ENCODE measurements around the gene RAD51B.

Gene RAD51B

DNA sequence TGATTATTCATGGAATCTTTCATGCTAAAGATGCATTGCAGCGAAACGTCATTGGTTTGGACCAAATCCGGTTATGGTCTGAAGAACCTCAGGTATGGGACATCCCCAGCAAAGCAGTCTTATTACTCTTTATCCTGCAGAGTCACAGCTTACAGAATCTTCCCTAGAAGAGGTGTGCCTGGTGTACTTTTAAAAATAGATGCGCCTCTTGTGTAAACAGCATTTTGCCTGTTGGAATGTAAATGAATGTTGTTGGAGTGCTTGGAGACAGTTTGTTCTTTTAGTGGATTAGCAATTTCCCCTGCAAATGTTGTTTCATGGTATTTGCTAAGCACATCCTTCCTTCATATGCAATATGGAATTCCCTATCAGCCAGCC lies 730.7 kb downstream of the RAD51B start:
- peak; percentile 82 for DNase-seq

DNA sequence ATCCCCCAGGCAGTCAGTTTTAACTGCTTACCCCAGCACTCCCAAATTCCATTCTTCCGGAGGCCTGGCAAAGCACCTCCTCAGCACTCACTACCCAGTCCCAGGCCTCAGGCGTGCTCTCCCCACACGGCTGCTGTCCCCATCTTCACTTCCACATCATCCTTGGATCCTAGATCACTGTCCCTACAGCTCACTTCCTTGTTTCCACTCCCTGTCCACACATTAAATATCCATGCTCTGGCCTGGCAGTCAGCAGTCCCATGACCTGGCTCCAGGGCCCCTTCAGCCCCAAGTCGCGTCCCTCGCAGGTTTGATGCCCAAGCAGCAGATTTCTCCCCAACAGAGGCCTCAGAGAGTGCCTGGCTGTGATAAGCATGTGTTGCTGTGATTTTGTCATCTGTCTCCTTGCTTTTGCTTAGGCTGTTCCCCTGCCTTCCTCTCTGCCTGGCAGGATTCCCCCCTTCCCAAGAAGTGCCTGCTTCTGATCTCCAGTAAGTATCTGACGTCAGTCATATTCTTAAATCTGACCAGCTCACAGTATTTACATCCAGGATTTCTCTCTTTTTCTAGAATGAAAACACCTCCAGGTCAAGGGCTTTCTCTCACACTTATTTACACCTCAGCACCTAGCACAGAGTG lies 731.6 kb downstream of the RAD51B start:
- DNase-seq: no peak

DNA sequence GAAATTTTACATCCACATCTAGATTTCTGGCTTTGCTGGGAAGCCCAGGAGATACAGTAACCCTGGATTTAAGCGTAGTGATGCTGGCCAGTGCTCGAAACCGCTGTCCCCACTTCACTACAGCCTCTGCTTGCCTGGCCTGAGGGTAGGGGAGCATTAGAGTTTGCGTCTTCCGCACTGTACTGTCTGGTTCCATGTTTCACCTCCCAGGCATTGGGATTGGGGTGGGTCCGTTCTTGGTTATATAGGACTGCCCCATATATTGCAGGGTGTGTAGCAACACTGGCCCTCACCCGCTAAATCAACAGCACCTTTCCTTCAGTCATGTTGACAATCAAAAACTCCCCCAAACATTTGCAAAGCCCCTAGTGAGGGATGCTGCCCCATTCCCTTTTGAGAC lies 732.5 kb downstream of the RAD51B start:
- no peak for DNase-seq

DNA sequence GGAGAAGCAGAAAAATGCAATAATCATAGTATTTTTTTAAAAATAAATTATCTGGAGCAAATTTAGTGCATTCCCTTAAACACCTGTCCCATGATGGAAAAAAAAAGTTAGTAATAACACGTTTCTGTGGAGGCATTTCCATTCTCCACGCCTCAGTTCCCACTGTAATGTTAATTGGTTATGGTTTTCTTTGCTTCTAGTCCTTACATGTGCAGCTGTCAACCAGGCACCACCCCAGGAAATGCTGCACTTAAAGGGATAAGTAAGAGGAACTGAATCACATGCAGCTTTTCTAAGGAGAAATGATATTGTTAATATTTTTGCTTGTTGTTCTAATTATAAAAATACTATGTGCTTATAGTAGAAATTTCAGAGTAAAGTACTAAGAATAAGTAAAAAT lies 733.0 kb downstream of the RAD51B start:
- DNase-seq: peak; percentile 59

DNA sequence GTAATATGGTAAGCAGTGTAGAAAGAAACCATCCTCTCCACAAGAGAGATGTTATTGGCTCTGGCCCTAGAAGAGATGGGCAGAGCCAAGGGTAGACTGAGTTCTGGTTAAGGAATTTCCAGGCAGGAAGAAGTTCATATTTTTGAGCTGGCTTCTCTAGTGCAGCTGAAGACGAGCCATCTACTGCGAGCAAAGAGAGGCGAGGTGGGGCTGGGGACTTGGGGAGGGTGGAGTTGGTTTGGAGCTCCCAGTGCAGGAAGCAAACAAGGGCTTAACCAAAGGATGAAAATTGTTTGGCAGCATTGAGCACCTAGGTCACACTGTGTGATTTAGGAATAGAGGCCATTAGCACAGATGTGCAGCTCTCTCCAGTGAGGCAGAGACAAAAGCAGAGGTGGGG lies 733.7 kb downstream of the RAD51B start:
- no peak for DNase-seq

DNA sequence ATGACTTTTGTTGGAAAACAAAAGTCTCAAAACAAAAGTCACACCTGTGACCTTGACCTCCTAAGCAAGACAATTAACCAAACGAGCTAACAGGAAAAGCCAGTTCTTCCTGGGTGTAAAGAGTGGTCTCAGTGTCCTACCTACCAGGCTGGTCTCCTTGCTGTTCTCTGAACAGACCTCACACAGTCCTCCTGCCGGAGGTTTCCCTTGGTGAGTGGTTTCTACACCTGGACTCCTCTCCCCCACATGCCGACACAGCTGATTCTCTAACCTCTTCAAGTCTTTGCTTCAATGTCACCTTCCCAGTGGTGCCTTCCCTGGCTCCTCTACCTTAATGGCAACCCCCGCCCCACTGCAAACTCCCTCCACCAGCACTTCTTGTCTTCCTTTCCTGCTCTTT lies 734.7 kb downstream of the RAD51B start:
- DNase-seq: no peak

DNA sequence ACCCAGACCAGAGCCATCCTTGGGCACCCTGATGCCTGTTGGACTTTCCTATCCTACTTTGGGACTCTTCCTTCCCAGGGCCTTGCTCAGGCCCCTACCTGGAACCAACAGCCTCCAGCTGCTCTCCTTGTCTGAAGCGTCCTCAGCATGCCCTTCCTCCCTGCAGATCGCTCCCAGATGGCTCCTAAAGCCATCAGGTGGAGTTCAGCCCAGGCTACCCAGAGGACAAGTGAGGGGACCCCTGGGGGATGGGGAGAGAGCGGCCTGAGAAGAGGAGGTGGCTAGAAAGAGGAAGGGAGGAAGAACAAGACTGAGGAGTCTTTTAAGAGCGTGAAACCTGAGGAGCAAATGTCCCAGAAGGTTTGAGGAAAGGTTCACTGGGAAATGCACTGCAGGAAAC lies 736.7 kb downstream of the RAD51B start:
- DNase-seq: no peak

DNA sequence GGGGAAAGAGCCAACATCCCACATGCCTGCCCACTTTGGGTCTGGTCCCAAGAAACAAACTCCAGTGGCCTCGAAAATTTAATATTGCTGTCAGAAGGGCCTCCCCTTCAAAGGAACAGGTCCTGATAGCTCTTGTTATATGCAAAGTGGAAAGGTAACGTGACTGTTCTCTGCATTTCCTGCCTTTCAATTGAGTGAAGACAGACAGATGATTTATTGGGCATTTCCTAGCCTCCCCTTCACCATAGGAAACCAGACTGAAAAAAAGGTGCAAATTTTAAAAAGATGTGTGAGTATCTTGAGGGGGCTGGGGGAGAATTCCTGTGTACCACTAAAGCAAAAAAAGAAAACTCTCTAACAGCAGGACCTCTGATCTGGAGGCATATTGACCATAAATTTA lies 738.1 kb downstream of the RAD51B start:
- no peak for DNase-seq

DNA sequence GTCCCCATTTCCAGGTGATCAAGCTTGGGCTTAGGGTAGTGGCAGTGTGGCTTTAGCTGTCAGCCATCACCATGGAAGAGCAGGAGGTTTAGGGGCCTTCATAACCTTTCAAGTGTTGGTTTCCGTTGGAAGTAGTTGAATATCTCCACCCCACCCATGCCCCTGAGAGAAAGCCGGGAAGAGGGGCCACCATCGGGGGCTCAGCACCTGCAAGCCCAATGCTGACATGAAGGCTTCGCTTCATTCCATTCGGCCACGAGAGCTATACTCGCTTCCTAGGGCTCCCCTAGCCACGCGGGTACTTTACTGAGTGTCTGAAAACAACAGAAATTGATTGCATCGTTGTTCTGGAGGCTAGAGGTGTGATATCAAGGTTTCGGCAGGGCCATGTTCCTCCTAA lies 738.5 kb downstream of the RAD51B start:
- DNase-seq: no peak

DNA sequence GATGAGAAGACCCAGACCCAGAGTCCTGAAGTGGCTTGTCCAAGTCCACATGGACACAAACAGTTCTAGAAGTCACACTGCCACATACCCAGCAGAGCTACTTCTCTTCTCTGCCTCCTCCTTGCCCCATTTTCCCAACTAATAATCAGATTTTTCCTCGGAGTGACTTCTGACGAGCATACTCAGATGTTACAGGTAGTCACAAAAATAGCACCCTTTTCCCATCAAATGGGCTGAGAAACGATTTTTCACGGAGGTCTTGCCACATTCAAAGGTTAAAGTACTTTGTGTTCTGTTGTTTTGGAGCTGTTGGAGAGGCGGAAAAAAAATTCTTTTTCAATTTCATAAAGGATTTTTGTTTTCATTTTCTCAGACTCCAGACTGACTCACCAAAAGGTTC lies 740.4 kb downstream of the RAD51B start:
- no peak for DNase-seq

DNA sequence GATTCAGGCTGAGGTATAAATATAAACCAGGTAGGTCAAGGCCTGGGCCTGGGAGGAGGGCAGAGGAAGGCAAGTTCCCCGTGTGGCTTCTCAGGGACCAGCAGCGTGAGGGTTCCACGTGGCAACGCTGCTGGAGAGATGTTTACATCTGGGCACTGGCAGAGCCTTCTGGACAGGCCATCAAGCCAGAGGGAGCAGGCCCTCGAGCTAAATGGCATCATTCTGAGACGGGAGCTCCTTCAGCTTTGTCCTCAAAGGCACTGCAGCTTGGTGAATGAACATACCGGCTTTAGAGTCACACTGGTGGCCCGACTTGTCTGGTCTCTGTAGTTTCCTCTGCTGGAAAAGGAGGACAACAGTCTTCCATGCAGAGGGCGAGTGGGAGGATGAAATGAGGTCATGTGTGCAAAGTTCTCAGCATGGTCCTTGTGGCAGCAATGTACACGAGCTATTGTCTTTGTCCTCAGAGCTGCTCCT lies 742.0 kb downstream of the RAD51B start:
- DNase-seq: no peak

DNA sequence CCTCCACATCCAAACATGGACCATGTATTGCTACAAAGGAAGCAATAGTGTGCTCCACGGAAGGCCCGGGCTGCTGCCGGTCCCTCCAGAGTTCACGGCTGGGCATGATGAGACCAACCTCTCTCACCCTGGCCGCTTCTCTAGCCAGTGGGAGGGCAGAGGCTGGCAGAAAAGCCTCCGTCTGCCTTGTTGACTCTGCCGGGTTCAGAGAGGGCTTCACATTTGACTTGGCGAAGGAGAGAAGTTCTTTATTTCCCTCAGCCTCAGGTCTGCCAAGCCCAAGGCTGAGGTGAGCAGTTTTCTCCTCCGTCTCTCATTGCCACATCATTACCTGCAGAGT lies 743.3 kb downstream of the RAD51B start:
- DNase-seq: no peak

DNA sequence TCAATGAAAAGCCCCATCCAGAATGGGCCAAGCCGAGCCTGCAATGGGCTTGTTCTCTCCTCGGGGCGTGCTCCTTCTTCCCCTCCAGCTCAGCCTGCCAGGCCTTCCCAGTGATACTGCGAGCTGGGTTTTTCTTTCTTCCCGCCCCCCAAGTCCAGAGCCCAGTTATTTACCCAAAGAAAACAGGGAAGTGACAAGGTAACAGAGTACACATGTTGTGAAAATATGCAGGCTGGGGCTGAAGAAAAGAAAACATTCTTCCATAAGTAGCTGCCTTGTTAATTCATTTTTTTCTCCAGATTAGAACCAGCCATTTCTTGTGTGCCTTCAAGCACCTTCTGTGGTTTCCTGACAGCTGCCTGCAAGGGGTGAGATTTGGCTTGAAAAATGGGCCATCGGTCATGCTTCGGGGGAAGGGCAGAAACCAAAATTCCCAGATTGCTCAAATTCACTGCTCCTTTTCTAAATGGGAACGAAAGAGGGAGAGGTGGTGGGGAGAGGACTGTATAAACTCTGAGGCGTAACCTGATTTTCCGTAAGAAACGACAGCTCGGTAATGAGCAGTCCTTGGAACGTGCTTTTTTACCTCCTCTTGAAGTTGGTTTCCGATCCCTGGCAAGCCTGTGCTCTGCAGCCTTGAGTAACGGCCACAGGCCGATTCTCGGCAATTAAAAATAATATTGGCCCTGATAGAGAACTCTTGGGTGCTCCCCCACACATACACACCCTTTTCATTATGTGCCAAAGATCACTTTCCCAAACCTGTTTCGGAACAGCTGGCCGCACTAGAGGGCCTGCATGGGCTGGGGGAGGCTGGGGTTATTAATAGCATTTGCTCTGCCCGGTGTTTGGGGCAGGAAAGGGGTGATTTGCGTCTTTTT lies 743.9 kb downstream of the RAD51B start:
- no peak for DNase-seq

DNA sequence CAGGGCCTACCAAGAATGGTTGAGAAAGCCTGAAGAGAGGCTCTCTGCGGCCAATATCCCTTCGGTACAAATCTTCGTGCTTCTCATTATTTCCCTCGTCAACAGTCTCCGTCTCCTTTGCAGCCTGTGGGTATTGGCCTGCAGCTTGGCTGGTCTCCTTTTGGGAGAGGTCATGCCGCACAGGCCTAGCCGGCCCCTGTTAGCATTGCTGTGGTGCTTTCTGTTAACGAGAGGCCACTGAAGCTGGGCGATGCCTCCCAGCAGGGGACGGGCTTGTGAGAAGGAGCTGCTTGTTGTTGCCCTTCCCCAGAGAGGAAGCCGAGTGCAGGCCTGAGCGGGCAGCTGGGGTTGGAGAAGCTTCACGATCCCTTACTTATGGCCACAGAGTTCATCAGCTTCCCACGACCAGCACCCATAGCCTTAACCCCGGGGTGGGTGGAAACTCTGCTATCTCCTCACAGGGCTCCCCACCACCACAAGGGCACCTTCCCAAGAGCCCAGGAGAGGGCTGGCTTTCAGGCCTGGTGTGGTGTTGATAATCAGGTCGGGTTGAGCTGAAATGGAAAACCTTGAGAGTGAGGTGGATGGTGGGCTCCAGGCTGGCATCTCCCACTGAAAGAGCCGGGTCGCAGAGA lies 744.7 kb downstream of the RAD51B start:
- DNase-seq: no peak

DNA sequence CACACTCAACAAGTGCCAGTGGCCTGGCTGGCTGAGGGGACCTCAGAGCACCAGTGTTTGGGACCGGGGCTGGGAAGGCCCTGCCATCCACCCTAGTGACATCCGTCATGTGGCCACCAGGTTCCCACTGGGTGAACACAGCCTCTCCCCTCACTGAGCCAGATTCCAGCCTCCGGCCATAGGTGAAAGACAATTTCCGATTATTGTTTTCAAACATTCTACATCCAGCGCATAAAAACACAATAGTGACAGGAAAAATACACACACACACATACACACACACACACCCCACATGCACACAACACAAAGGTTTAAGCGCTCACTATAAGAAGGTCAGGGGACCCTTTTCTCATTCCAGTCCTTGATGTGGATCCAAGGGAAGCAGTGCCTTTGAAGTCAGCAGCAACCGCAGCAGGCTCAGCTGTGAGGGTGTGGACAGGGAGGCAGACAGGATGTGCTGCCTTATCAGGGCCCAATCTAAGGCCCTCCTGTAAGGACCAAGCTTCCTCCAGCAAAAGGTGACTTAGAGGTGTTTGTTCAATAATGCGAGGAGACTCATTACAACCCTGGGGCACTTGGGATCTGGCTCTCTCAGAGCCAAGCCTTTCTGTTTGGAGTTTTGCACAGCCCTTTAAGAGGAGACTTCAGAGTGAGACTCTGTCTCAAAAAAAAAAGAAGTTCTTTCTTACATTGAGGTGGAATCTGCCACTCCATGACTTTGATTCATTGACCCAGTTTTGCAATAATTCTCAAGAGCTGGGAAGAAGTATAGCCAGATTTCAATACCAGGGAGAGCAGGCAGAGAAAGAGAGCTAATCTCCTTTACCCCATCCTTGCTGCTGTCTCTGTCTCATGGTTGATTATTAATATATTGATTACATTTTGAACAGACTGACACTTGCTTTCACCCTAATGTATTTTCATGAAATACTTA lies 745.5 kb downstream of the RAD51B start:
- DNase-seq: no peak

DNA sequence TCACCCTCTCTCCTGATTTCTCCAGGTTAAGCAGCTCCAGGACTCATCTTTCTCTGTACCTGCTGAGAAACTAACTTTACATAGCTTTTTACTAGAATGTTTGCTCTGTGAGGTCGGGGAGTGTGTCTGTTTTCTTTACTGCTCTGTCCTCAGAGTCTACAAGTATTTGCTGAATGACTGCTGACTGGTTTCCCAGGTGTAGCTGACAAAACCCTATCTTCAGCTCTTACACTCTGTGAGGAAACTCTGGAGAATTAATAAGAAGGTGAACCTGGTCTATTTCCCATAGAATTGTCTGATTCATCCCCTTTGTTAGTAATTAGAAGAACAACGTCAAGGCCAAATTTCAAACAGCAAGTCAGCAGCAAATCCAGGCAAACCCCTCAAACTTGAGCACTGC lies 746.5 kb downstream of the RAD51B start:
- no peak for DNase-seq

DNA sequence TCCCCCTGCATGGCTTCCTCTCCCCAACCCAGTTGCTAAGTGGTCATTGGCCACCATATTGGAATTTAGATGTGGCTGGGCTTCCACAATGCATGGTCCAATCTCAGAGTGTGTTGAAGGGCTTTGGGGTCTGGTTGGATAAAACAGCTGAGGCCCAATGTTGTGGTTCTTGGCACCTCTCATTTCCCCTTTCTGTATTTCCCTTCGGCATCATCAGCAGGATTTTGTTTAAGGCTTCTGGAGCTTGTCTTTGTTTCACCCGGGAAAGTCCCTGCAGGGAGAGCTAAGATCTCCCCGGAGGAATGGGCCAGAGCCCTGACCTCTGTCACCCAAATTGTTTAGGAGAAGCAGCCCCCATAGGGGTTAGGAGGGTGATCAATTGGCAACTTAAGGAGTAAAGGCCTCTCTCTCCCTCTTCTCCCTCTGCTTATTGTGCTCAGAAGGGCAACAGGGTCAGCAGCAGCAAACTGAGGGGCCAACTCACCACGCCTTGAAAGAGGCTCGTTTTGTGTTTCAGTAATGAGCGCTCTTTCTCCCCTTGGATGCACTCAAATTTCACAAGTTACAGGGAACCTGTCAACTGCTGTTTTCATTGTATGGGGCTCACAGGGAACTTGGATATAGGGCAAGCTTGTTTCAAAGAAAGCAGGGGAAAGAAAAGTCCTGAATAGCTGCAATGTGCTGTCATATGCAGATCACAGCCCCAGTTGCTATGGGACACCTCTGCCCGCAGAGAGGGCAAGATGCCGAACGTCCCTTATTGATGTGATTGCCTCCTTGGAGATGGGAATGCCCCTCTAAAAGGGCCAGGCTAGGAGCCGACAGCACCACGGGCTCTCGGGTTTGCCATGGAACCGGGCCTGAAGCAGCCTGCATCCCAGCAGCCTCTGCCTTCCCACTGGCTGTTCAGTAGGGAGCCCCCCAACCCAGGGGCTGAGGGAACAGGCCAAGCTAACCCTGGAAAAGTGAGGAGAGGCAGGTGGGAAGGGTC lies 749.6 kb downstream of the RAD51B start:
- DNase-seq: no peak

DNA sequence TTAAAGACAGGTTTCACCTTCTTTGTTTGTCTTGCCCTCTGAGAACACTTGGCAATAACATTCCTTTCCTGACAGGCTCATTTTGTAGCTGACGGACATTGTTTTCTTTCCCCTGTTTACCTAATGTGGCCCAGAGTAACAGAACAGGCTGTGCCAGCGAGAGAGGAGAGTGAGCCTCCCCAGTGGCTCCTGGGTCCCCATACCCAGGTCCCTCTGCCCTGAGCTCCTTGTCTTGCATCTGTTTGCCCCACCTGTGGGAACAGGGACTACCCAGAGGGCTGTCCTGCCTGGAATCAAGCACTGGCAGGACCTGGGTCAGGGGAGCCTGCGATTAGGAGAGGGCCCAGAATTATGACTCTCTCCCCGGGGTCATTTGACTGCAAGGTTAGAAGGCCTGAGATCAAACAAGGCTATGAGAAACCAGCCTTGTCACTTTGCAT lies 750.4 kb downstream of the RAD51B start:
- DNase-seq: no peak

DNA sequence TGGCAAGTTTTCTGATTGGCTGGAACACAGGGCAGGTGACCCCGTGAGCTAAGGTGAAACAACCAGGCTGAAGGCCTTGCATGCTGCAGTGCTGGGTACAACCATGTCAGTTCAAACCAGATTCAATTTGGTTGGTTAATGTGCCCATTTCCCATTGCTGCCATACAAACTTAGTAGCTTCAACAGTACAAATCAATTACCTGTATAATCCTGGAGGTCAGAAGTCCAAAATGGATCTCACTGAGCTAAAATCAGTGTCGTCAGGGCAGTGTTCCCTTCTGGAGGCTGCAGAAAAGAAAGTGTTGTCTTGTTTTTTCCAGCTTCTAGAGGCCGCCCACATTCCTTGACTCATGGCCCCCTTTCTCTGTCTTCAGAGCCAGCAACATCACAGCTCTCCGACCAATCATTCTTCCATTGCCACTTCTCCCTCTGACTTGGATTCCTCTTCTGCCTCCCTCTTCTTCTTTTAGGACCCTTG lies 751.6 kb downstream of the RAD51B start:
- DNase-seq: no peak

DNA sequence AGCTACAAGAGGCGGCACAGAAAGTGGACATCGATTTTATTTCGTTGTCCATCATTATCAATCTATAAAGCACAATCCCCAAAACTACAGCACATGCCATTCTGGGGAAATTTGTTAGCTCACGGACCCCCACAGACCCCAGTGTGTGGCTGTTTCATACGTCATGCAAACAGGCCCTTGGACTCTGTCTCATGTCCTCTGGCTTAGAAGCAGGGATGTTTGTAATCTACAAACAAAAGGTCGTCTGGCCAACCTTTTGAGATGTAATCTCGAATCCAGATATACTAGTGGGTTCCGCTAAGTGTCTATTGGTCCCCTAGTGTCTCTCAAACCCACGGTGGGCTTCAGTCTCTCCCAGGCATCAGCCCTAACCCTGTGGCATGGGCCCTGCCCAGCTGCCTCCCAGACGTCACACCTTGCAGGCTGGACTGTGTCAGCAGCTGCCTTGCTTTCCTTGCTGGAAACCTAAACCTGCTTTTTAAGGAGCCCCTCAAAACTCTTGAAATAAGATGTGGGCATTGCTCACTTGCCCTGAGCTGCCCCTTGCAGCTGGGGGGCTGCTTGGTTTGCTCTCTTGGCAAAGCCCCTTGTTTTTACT lies 752.4 kb downstream of the RAD51B start:
- DNase-seq: no peak

DNA sequence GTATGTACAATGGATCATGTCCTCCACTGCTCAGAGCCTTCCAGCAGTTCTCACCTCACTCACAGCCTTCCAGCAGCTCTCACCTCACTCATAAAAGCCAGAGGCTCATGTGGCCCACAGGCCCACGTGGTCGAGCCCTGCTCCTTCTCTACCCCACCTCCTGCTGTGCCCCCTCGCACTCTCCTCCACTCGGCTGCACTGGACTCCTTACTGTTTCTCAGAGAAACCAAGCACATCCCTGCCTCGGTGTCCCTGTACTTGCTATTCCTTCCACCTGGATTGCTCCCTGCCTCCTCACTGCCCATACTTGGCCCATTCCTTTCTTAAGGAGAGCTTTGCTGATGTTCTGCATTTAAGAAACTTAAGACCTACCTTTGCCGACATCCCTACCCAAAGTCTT lies 753.5 kb downstream of the RAD51B start:
- DNase-seq: no peak

Measured in HCEC 1CT (cell line).